CD4-positive, alpha-beta memory T cell (primary cell): ENCODE results near the gene DDX5. TPM values are rescaled to one million over a fixed set of nuclear protein-coding genes. Genes with fewer than 3 reads are reported as not detected.
A peak's percentile ranks its signal among the peaks of the same experiment; 100 is the strongest.

Experiments used
- CTCF ChIA-PET: fragments of 350-600 bp; sonication (Branson Sonifier 250); formaldehyde crosslinking; loops from one replicate; lab custom pipeline; 2021; ENCODE audit warnings: inconsistent platforms; ENCODE audit not compliant: partially characterized antibody; lab: Charles Lee
- POLR2A ChIA-PET: fragments of 350-600 bp; sonication (Branson Sonifier 250); formaldehyde crosslinking; loops from one replicate; lab custom pipeline; 2021; ENCODE audit not compliant: partially characterized antibody; lab: Charles Lee
- DNase-seq, 5 donors: peaks; one replicate each; pipeline versions ENCODE4 v3.0.0 to v3.0.0-alpha.2; 2020 to 2022; ENCODE audit warnings: mixed read lengths in 1 of 5
- H3K27ac ChIP-seq: one replicate; pipeline ENCODE4 v1.7.0; 2013; ENCODE audit warnings: low read depth, low read length
- H3K27me3 ChIP-seq: 2 replicates; pipeline ENCODE4 v1.7.0; 2013; ENCODE audit warnings: mild to moderate bottlenecking, low read length, moderate library complexity; ENCODE audit not compliant: insufficient read depth
- H3K36me3 ChIP-seq: 2 replicates; pipeline ENCODE4 v1.7.0; 2013; ENCODE audit warnings: mild to moderate bottlenecking, low read length, moderate library complexity; ENCODE audit not compliant: insufficient read depth
- H3K4me1 ChIP-seq: 2 replicates; pipeline ENCODE4 v1.7.0; 2013; ENCODE audit warnings: mild to moderate bottlenecking, low read length, moderate library complexity; ENCODE audit not compliant: insufficient read depth
- H3K4me3 ChIP-seq, 2 donors: one replicate each; pipeline ENCODE4 v1.7.0; 2013; ENCODE audit warnings: low read length in 2 of 2, mild to moderate bottlenecking in 1 of 2
- H3K9me3 ChIP-seq, 2 donors: one replicate each; pipeline ENCODE4 v1.7.0; 2013; ENCODE audit warnings: low read length in 2 of 2, control low read depth in 1 of 2; ENCODE audit not compliant: control insufficient read depth in 1 of 2
- H3K27ac Mint-ChIP-seq, 7 donors: one replicate each; pipeline ENCODE4 v1.8.0; 2020 to 2021; ENCODE audit warnings: mixed read lengths in 7 of 7, mild to moderate bottlenecking in 6 of 7, inconsistent platforms in 3 of 7, moderate library complexity in 3 of 7
- H3K27me3 Mint-ChIP-seq, 2 donors: one replicate each; pipeline ENCODE4 v1.8.0; 2020 to 2021; ENCODE audit warnings: mixed read lengths in 2 of 2
- H3K36me3 Mint-ChIP-seq, 2 donors: one replicate each; pipeline ENCODE4 v1.8.0; 2020 to 2021; ENCODE audit warnings: mixed read lengths in 2 of 2, inconsistent platforms in 1 of 2, mild to moderate bottlenecking in 1 of 2
- H3K4me1 Mint-ChIP-seq, 4 donors: one replicate each; pipeline ENCODE4 v1.8.0; 2020 to 2021; ENCODE audit warnings: mixed read lengths in 4 of 4, mild to moderate bottlenecking in 1 of 4
- H3K4me3 Mint-ChIP-seq, 8 donors: one replicate each; pipeline ENCODE4 v1.8.0; 2020 to 2021; ENCODE audit warnings: mixed read lengths in 8 of 8, mild to moderate bottlenecking in 7 of 8, moderate library complexity in 6 of 8, inconsistent platforms in 3 of 8
- H3K9me3 Mint-ChIP-seq, 8 donors: one replicate each; pipeline ENCODE4 v1.8.0; 2020 to 2021; ENCODE audit warnings: mixed read lengths in 8 of 8, mild to moderate bottlenecking in 5 of 8, inconsistent platforms in 3 of 8, moderate library complexity in 1 of 8
- intact Hi-C: fragments of 100-400 bp; cut with micrococcal nuclease; formaldehyde crosslinking; loops from one replicate; pipeline ENCODE4 v1.15.1; 2023
- polyA plus RNA-seq, 2 donors: library from polyadenylated mRNA; unstranded; fragments of 300-500 nt; fragmentation: Illumina TruSeq; gene quantifications; one replicate each; pipeline ENCODE4 v1.2.3, GENCODE V29; 2021
- total RNA-seq, 2 experiments: library from RNA; stranded (reverse); gene quantifications; one replicate each; pipeline ENCODE4 v1.2.3, GENCODE V29; 2021

DDX5 gene
- total and polyA plus RNA-seq, 4 experiments from 2014 or later, result 1,080 to 1,577 (median 1,393) TPM

DNA sequence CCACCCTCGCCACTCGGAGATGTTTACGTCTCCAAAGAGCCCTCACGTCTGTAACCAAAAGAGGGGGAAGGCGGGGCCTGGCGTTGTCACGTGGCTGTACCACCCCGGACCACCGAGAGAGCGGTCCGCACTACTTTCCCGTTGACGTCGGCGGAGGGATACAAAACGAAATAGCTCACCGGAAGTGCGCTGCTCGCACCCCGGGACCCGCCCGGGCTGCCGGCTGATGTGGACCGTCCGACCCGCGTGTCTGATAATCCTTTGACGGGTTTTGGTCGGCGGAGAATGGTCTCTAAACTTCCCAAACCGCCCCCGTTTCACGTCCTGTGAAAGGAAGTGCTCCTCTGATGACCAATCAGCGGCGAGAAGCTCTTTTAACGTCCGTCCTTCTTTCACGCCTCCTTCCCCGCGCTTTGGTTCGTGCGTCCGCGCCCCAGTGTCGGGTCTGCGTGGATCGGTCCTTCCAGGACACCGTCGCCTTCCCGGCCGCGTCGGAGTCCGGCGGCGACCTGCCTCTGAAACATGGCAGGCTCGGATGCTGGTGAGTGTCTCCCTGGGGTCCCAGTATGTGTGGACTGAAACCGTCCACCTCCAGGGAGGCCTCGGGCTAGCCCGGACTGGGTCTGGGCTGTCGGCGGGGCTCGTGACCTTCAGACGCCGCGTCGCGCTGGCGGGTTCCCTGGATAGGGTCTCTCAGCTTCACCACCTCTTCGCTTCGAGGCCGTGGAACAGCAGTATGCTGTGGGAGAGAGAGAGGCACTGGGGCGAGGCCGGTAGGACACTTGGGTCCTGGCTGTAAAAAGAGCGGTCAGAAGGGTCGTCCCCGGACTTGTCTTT lies 705 bp upstream of the DDX5 start, which contains the start of gene CEP95:
Gene CEP95, plus strand, starts transcription at position 402 of the 837 bp plus-strand sequence. Its CDS starts 121 bp downstream, at position 523.
- Histone ChIP-seq H3K36me3 (peaks cover 44% of the 10 kb centered on the region), H3K4me1 (peaks cover 49% of the 10 kb centered on the region), H3K9me3 (no peaks in the 10 kb centered on the region), H3K4me3 (peak within 1 kb of the TSS; percentile 89 to 97), H3K27ac (peak within 1 kb of the TSS; percentile 98), H3K27me3 (no peaks in the 10 kb centered on the region)
- Mint-ChIP-seq H3K27me3 (peaks cover 0 to 4% of the 10 kb centered on the region in 2 donors), H3K9me3 (peaks cover 0 to 27% (median 0%) of the 10 kb centered on the region in 8 donors), H3K36me3 (peaks cover 54 to 77% of the 10 kb centered on the region in 2 donors), H3K27ac (peak within 1 kb of the TSS; percentile 98 to 100 (median 100)), H3K4me3 (peak within 1 kb of the TSS; percentile 95 to 100 (median 100)), H3K4me1 (peaks cover 43 to 75% (median 56%) of the 10 kb centered on the region in 4 donors)
- CTCF ChIA-PET, result interaction anchor here (0.9 to 6.2 kb wide), 6 partner anchors 8 to 142 kb away, joined by 3 to 62 read pairs (median 8); partner anchors contain the start of gene POLG2
- intact Hi-C loops, result loop anchor here (1.0 to 10.0 kb wide), 8 partner anchors 9 to 802 kb away; partner anchors contain the start of genes CCDC47, DDX42, LIMD2 and POLG2
- DNase-seq, result peak in 3 of 5 donors; percentile 92 to 98 (median 97)
- POLR2A ChIA-PET, result interaction anchor here (0.6 to 7.9 kb wide), 46 partner anchors 9 to 1067 kb away, joined by 3 to 330 read pairs (median 4); partner anchors contain the start of genes CCDC47, DDX42, ERN1 and ICAM2

DNA sequence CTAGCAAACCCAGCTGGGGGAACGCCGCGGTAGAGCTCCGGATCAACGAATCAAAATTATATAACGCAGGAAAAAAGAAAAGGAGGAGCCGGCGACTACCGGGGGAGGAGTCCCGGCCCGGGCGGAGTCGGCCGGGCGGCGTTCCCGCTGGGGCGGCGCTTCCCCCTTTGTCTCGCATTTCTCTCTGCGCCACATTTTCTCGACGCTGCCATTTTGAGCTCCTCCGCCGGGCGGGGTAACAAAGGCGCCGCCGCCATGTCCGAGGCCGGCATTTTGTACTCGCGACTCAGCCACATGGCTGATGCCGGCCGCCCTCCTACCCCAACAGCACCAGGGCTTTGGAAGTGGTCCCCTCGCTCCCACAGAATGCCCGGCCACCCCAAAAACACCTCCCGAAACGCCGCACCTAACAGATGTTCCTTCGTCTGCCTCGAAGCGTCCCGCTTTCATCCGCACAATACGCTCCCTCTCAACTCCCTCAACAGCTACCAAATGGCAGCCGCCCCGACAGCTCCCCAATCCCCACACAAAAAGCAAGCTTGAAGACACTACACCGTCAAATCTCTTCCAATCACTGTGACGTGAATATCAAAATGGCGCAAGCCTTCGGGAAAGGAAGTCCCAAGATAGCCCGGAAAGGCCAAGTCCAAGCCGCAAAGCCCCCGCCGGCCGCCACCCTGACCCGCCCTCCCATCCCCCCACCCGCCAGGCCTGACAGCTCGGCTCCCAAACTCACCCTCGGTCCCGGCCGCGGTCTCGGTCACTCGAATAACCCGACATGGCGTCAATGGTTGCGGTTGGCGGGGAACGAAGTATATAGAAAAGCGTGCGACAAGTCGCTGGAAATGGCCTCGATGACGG lies 519 bp downstream of the DDX5 start:
- intact Hi-C loops, result loop anchor here (1.0 to 10.0 kb wide), 8 partner anchors 8 to 801 kb away; partner anchors contain the start of genes CCDC47, DDX42, LIMD2 and POLG2
- ChIA-PET POLR2A (interaction anchor here (0.8 to 7.9 kb wide), 47 partner anchors 8 to 1066 kb away, joined by 3 to 330 read pairs (median 5); partner anchors contain the start of genes CCDC47, DDX42, ICAM2 and LIMD2), CTCF (interaction anchor here (1.7 to 6.2 kb wide), 3 partner anchors 9 to 85 kb away, joined by 14 to 62 read pairs (median 48); partner anchors contain the start of gene POLG2)
- DNase-seq, result peak; percentile 89 to 93 (median 91)
- H3K27ac ChIP-seq, result peak overlapping the region; percentile 98
- peaks cover 58 to 78% of the 10 kb centered on the region in 2 donors for H3K36me3 Mint-ChIP-seq
- H3K27me3 Mint-ChIP-seq, result peaks cover 0 to 4% of the 10 kb centered on the region in 2 donors
- peak overlapping the region; percentile 95 to 100 (median 100) for H3K4me3 Mint-ChIP-seq
- H3K9me3 ChIP-seq, result no peaks in the 10 kb centered on the region
- peaks cover 0 to 37% (median 0%) of the 10 kb centered on the region in 8 donors for H3K9me3 Mint-ChIP-seq
- peak overlapping the region; percentile 98 to 100 (median 100) for H3K27ac Mint-ChIP-seq
- peaks cover 59% of the 10 kb centered on the region for H3K4me1 ChIP-seq
- no peaks in the 10 kb centered on the region for H3K27me3 ChIP-seq
- peaks cover 51% of the 10 kb centered on the region for H3K36me3 ChIP-seq
- H3K4me3 ChIP-seq, result peak overlapping the region; percentile 67 to 97
- peaks cover 49 to 82% (median 63%) of the 10 kb centered on the region in 4 donors for H3K4me1 Mint-ChIP-seq

- ChIA-PET CTCF (interaction anchor here (0.6 to 6.2 kb wide), 5 partner anchors 8 to 85 kb away, joined by 3 to 62 read pairs (median 14); partner anchors contain the start of gene POLG2), POLR2A (interaction anchor here (0.8 to 7.9 kb wide), 37 partner anchors 8 to 806 kb away, joined by 3 to 330 read pairs (median 7); partner anchors contain the start of genes CCDC47, DDX42, ICAM2 and LIMD2)
- H3K36me3 Mint-ChIP-seq, result peaks cover 58 to 80% of the 10 kb centered on the region in 2 donors
- H3K27me3 Mint-ChIP-seq, result peaks cover 0 to 4% of the 10 kb centered on the region in 2 donors
- H3K4me1 ChIP-seq, result peaks cover 66% of the 10 kb centered on the region
- H3K4me3 ChIP-seq, result peak overlapping the region; percentile 67 to 97
- peak overlapping the region; percentile 98 for H3K27ac ChIP-seq
- no peaks in the 10 kb centered on the region for H3K9me3 ChIP-seq
- peak in 2 of 5 donors; percentile 30 to 31 for DNase-seq
- H3K27me3 ChIP-seq, result no peaks in the 10 kb centered on the region
- intact Hi-C loops, result loop anchor here (2.0 to 10.0 kb wide), 4 partner anchors 144 to 800 kb away; partner anchors contain the start of genes CCDC47, DDX42, LIMD2 and SMARCD2
- peak overlapping the region; percentile 97 to 100 (median 100) for H3K27ac Mint-ChIP-seq
- H3K36me3 ChIP-seq, result peaks cover 58% of the 10 kb centered on the region
- H3K9me3 Mint-ChIP-seq, result peaks cover 0 to 41% (median under 1%) of the 10 kb centered on the region in 8 donors
- H3K4me3 Mint-ChIP-seq, result peak overlapping the region; percentile 95 to 100 (median 100)
- peaks cover 53 to 89% (median 67%) of the 10 kb centered on the region in 4 donors for H3K4me1 Mint-ChIP-seq
Measured at GRCh38 chr17:64504769-64505339, 1.2 kb downstream of the DDX5 start.

GRCh38 chr17:64503821-64504768 lies 2.0 kb downstream of the DDX5 start:
- peaks cover 54 to 89% (median 67%) of the 10 kb centered on the region in 4 donors for H3K4me1 Mint-ChIP-seq
- Histone ChIP-seq H3K4me1 (peaks cover 68% of the 10 kb centered on the region), H3K9me3 (no peaks in the 10 kb centered on the region), H3K4me3 (peak overlapping the region; percentile 67 to 97), H3K27ac (peak overlapping the region; percentile 98), H3K27me3 (no peaks in the 10 kb centered on the region), H3K36me3 (peaks cover 62% of the 10 kb centered on the region)
- ChIA-PET CTCF (interaction anchor here (0.6 to 6.2 kb wide), 4 partner anchors 11 to 132 kb away, joined by 3 to 62 read pairs (median 4); no protein-coding TSS in a partner anchor), POLR2A (interaction anchor here (1.0 to 7.9 kb wide), 15 partner anchors 8 to 807 kb away, joined by 3 to 330 read pairs (median 29); partner anchors contain the start of genes CCDC47, DDX42, POLG2 and SMURF2)
- intact Hi-C loops, result loop anchor here (2.0 to 10.0 kb wide), 3 partner anchors 145 to 799 kb away; partner anchors contain the start of genes LIMD2 and SMARCD2
- H3K4me3 Mint-ChIP-seq, result peak overlapping the region; percentile 95 to 100 (median 100)
- H3K27me3 Mint-ChIP-seq, result peaks cover 0 to 4% of the 10 kb centered on the region in 2 donors
- H3K27ac Mint-ChIP-seq, result peak overlapping the region; percentile 97 to 100 (median 100)
- peak in 1 of 5 donors; percentile 17 for DNase-seq
- H3K36me3 Mint-ChIP-seq, result peaks cover 65 to 85% of the 10 kb centered on the region in 2 donors
- peaks cover 0 to 41% (median under 1%) of the 10 kb centered on the region in 8 donors for H3K9me3 Mint-ChIP-seq

DNA sequence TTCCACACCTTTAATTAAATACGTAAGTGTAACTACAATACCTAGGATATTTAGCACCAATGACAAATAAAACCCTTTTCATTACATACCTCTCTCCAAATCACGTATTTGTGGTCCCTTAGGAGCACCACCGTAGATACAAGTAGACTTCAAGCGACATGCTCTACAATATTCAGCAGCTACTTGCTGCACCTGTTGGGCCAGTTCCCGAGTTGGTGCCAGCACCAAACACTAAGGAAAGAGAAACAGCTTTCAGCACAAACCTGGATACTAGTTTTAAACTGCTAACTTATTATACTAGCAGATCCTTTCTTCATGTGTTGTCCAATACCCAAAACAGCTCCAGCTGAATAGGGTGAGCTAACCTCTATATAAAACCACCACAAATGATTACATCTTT lies 2.7 kb downstream of the DDX5 start:
- Mint-ChIP-seq H3K36me3 (peaks cover 65 to 90% of the 10 kb centered on the region in 2 donors), H3K4me1 (peaks cover 50 to 93% (median 66%) of the 10 kb centered on the region in 4 donors), H3K27ac (peak overlapping the region; percentile 53 to 100 (median 91)), H3K9me3 (peaks cover 0 to 41% (median under 1%) of the 10 kb centered on the region in 8 donors), H3K4me3 (peak overlapping the region in 7 of 8 donors; percentile 6 to 99 (median 57)), H3K27me3 (peaks cover 0 to 4% of the 10 kb centered on the region in 2 donors)
- intact Hi-C loops, result loop anchor here (10.0 kb wide), 2 partner anchors 659 to 799 kb away; partner anchors contain the start of genes LIMD2 and SMARCD2
- POLR2A ChIA-PET, result interaction anchor here (1.3 to 7.9 kb wide), 4 partner anchors 12 to 806 kb away, joined by 4 to 110 read pairs (median 43); no protein-coding TSS in a partner anchor
- no peak overlapping the region for H3K4me3 ChIP-seq
- CTCF ChIA-PET, result interaction anchor here (1.6 to 6.2 kb wide), 2 partner anchors 11 to 83 kb away, joined by 6 to 62 read pairs; no protein-coding TSS in a partner anchor
- no peaks in the 10 kb centered on the region for H3K9me3 ChIP-seq
- H3K27ac ChIP-seq, result peak overlapping the region; percentile 98
- no peaks in the 10 kb centered on the region for H3K27me3 ChIP-seq
- H3K36me3 ChIP-seq, result peaks cover 67% of the 10 kb centered on the region
- peaks cover 70% of the 10 kb centered on the region for H3K4me1 ChIP-seq
- peak in 1 of 5 donors; percentile 9 for DNase-seq
